ENCODE results near the gene BGN. TPM values are rescaled to one million over a fixed set of nuclear protein-coding genes. Genes with fewer than 3 reads are reported as not detected.

BGN gene
- 7.6 and 7.9 TPM in 2 replicates for total RNA-seq (2014; rRNA removed; shearing (Covaris generic))

DNA sequence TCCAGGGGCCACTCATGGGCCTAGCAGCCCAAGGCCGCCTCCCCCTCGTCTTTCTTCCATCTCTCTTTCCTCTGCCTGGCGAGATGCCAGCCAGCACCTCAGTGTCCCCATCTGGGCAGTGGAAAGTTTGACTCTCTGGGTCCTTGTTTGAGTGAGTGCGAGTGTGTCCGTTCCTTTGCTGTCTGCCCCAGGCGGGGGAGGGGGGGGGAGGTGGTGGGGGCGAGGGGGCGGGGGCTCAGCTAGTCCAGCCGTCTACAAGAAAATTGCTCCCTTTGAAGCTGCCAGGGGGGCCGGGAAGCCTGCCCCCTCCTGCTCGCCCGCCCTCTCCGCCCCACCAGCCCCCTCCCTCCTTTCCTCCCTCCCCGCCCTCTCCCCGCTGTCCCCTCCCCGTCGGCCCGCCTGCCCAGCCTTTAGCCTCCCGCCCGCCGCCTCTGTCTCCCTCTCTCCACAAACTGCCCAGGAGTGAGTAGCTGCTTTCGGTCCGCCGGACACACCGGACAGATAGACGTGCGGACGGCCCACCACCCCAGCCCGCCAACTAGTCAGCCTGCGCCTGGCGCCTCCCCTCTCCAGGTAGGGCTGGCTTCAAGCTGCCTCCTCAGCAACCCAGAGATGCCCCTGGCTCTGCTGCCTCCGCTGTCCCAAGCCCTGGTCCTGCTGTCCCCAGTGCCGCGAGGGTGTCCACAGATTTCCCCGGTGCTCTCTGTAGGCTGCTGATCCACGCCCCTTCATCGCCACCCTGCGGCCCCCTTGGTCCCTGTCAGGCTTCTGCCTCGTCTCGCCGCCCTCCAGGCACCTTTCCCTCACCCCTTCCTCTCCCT, at the start of gene BGN:
Gene BGN, plus strand, starts transcription at position 440 of the 821 bp plus-strand sequence. CDS start 9,652 bp downstream, outside the sequence.

DNA sequence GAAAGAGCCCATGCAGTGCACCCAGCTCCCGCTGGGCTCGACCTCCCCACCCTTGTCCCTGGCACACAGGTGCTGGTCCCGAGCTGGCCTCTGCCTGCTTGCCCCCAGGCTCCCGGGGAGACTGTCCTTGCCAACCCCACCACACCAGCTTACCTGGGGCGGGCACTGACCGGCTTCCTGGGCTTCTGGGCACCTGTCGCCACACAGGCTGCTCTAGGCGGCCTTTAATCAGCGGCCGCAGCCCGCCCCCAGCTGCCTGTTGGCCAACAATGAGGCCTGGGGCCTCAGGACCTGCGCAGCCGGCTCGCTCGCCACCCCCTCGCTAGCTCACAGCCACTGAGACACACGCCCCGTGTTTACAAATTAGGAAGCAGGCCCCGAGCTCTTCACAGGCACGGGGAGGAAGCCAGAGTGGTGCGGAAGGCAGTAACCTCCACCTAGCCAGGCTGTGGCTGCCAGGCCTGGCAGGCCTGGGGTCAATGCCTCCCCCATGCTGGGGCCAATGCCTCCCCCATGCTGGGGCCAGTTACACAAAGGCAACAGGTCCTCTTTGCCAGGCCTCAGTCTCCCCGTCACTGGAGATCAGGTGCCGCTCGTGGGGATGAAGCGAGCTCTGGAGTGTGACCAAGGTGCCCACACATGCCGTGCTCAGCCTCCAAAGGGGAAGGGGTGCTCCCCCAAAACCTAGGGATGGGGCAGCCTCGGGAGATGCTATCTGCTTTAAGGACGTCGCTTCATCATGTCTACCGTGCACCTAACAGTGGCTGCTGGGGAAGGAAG, 48.7 kb upstream of the BGN start, which contains the start of gene TREX2:
Gene TREX2, minus strand, starts transcription at position 201 of the 780 bp plus-strand sequence. CDS start 626 bp downstream, outside the sequence.

DNA sequence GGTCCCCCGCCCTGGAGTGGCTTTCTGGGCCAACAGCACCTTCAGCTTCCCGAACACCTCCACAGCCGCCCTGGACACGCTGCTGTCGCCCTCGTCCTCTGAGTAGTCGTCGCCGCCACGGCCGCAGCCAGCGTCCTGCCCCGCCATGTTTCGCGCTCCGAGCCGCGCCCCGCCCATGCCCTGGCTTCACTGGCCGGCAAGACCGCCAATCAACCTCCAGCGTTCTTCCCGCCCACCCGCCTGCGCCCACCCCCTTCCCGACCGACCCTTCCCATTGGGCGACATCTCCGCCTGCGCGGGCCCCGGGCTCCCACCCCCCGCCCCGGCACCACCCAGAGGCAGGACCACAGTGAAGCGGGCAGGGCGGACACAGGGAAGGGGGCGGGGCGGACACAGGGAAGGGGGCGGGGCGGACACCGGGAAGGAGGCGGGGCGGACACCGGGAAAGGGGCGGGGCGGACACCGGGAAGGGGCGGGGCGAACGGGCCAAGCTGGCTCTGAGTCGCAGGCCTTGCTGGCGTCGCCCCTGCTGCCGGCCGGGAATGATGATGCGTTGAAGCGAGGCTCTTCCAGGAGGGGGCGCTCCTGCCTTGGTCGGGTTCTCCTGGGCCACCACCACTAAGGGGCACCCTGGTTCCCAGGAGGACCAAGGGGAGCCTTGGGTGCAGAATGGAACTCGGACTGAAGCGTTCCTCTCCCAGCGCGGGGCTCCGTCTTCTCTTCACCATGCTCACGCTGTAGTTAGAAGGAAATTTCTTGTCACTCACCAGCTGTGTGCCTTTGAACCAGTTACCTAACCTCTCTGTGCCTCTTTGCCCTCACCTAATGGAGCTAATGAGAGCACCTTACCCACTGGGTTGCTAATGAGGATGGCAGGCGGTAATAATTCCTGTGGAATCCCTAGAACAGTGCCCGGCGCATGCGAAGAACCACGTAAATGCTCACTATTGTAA, 24.1 kb upstream of the BGN start, which contains the start of gene HAUS7:
Gene HAUS7, minus strand, starts transcription at position 166 of the 953 bp plus-strand sequence. Its CDS starts 19 bp downstream, at position 147.

DNA sequence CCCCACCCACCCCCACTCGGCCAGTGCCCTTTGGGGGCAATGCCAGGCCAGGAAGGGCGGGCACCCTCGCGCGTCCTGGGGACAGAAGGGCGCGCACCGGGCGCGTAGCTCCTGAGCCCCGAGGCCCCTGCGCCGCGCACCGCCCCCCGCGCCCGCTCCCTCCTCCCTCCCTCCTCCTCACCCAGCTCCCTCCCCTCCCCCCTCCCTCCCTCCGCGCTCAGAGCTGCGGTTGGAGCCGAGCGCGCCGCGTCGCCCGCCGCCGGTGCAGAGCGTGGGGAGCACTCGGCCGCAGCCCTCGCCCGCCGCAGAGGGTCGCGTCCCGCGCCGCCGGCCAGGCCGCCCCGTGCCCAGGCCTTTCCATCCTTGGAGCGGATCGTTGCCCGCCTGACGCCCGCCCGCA, 22.6 kb downstream of the BGN start, which contains the start of gene ATP2B3:
Gene ATP2B3, plus strand, starts transcription at position 220 of the 400 bp plus-strand sequence. CDS start 18,606 bp downstream, outside the sequence.

Other genes with a start within 250 kb of the BGN start
- gene PNMA6F, start 173.2 kb upstream of the BGN start, total RNA-seq (2014; rRNA removed; shearing (Covaris generic)) = not detected in 2 replicates
- 5.8 and 7.0 TPM in 2 replicates for gene ZNF275, start 160.8 kb upstream of the BGN start, total RNA-seq (2014; rRNA removed; shearing (Covaris generic))
- not detected in 2 replicates for gene PNMA6E, start 93.6 kb upstream of the BGN start, total RNA-seq (2014; rRNA removed; shearing (Covaris generic))
- not detected in 2 replicates for gene ZFP92, start 83.5 kb upstream of the BGN start, total RNA-seq (2014; rRNA removed; shearing (Covaris generic))
- gene TREX2, start 48.9 kb upstream of the BGN start, total RNA-seq (2014; rRNA removed; shearing (Covaris generic)) = 0.69 and 1.2 TPM in 2 replicates
- 54.6 and 68.3 TPM in 2 replicates for gene HAUS7, start 24.4 kb upstream of the BGN start, total RNA-seq (2014; rRNA removed; shearing (Covaris generic))
- gene ATP2B3, start 22.7 kb downstream of the BGN start, total RNA-seq (2014; rRNA removed; shearing (Covaris generic)) = 0.08 TPM in 1 of 2 replicates, not detected in the other
- gene CCNQ, start 104.2 kb downstream of the BGN start, total RNA-seq (2014; rRNA removed; shearing (Covaris generic)) = 48.6 and 55.8 TPM in 2 replicates
- gene DUSP9, start 152.2 kb downstream of the BGN start, total RNA-seq (2014; rRNA removed; shearing (Covaris generic)) = 6.0 and 7.6 TPM in 2 replicates
- 0.61 and 2.5 TPM in 2 replicates for gene PNCK, start 178.8 kb downstream of the BGN start, total RNA-seq (2014; rRNA removed; shearing (Covaris generic))
- 31.5 and 51.9 TPM in 2 replicates for gene SLC6A8, start 192.9 kb downstream of the BGN start, total RNA-seq (2014; rRNA removed; shearing (Covaris generic))
- gene BCAP31, start 229.4 kb downstream of the BGN start, total RNA-seq (2014; rRNA removed; shearing (Covaris generic)) = 215 and 221 TPM in 2 replicates
- 17.0 and 17.8 TPM in 2 replicates for gene ABCD1, start 229.9 kb downstream of the BGN start, total RNA-seq (2014; rRNA removed; shearing (Covaris generic))